HG03064 (cell line): ENCODE data around the gene SYT9.

Experiments
- ATAC-seq: cut with Tn5 transposase; IDR thresholded peaks from one replicate; pipeline ENCODE4 v1.9.1; 2021; ENCODE audit warnings: low read depth; ENCODE audit not compliant: unreplicated experiment

The SYT9 gene

GRCh38 chr11:7270233-7270865 lies 18.6 kb downstream of the SYT9 start:
- ATAC-seq, result no peak

GRCh38 chr11:7272373-7272772 lies 20.7 kb downstream of the SYT9 start:
- ATAC-seq, result no peak

- ATAC-seq, result no peak
Observed at GRCh38 chr11:7275133-7275532, 23.4 kb downstream of the SYT9 start.

- no peak for ATAC-seq
Observed at GRCh38 chr11:7278314-7278917, 26.7 kb downstream of the SYT9 start.

GRCh38 chr11:7279676-7280075 lies 28.0 kb downstream of the SYT9 start:
- no peak for ATAC-seq

GRCh38 chr11:7281079-7281478 lies 29.4 kb downstream of the SYT9 start:
- no peak for ATAC-seq

GRCh38 chr11:7281809-7282208 lies 30.1 kb downstream of the SYT9 start:
- ATAC-seq, result no peak

- no peak for ATAC-seq
Observed at GRCh38 chr11:7286178-7286577, 34.5 kb downstream of the SYT9 start.

- no peak for ATAC-seq
Observed at GRCh38 chr11:7291100-7291829, 39.6 kb downstream of the SYT9 start.

- no peak for ATAC-seq
Observed at GRCh38 chr11:7292922-7293321, 41.2 kb downstream of the SYT9 start.

- ATAC-seq, result no peak
Observed at GRCh38 chr11:7299393-7299792, 47.7 kb downstream of the SYT9 start.

- ATAC-seq, result no peak
Observed at GRCh38 chr11:7300281-7300680, 48.6 kb downstream of the SYT9 start.

GRCh38 chr11:7303146-7303545 lies 51.4 kb downstream of the SYT9 start:
- ATAC-seq, result no peak

- ATAC-seq, result no peak
Observed at GRCh38 chr11:7306900-7307299, 55.2 kb downstream of the SYT9 start.

- no peak for ATAC-seq
Observed at GRCh38 chr11:7307836-7308235, 56.1 kb downstream of the SYT9 start.

- no peak for ATAC-seq
Observed at GRCh38 chr11:7311903-7312302, 60.2 kb downstream of the SYT9 start.

GRCh38 chr11:7314811-7315604 lies 63.3 kb downstream of the SYT9 start:
- no peak for ATAC-seq

- no peak for ATAC-seq
Observed at GRCh38 chr11:7319501-7319900, 67.8 kb downstream of the SYT9 start.

- ATAC-seq, result no peak
Observed at GRCh38 chr11:7320306-7320705, 68.6 kb downstream of the SYT9 start.

- ATAC-seq, result no peak
Observed at GRCh38 chr11:7321473-7322450, 70.1 kb downstream of the SYT9 start.
